Measurements from ENCODE around the gene UNC45A. TPM values are rescaled to one million over a fixed set of nuclear protein-coding genes. Genes with fewer than 3 reads are reported as not detected.

UNC45A gene
- total RNA-seq, 3 donors from 2014 or later (not counting 1 experiment from before 2014, with no cell fraction given), result 39.0 to 58.1 (median 51.5) TPM

DNA sequence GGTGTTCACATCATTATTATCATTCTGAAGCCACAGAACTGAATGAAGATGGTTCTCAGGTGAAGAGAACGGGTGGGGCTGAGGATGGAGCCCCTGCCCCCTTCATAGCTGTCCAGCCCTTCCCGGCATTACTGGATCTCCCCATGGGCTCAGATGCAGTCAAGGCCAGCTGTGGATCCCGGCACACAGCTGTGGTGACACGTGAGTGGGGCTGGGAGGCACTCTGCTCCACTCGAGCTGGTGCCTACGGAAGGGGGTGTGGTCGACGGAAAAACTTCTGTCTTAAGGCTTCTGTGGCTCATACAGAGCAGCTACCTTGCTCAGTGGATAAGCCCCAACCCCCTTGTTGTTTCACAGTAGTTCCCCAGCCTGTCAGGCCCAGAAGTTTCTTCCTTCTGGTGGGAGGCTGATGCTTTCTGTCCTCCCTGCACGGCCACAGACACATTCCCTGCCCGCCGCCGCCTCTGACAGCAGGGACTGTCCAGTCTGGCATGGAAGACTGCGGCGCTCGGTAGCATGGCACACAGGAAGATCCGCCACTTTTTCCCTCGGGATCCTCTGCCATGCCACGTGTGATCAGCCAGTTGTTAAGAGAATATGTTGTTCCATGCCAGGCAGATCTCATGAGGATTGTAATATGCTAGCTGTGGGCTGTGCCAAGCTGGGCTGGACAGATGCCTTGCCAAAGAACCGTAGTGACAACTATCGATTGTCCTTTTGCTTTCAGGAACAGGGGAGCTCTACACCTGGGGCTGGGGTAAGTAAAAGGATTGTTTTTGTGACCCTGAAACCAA is 25.4 kb downstream of the UNC45A start:
- 96% methylated on average over 20 of the region's 20 CpGs for WGBS (ENCODE audit: insufficient coverage)
- peaks cover 10% of the 10 kb centered on the region for H3K36me3 ChIP-seq (ENCODE audit: control insufficient read depth, insufficient read depth, low read length)

GRCh38 chr15:90962021-90962420 is 26.9 kb downstream of the UNC45A start:
- intact Hi-C loops (cut with micrococcal nuclease), result no loop called here
- no peaks in the 10 kb centered on the region for H3K36me3 Mint-ChIP-seq
- WGBS (ENCODE audit: insufficient coverage), result 94% methylated on average over 4 of the region's 4 CpGs

More for the DNA sequence above, 25.4 kb downstream of the UNC45A start:
- peaks cover 11% of the 10 kb centered on the region for H3K4me1 ChIP-seq (ENCODE audit: control insufficient read depth, insufficient read depth, low read length)
- ATAC-seq (no peak), DNase-seq (no peak)
- no peak overlapping the region for H3K27ac ChIP-seq (ENCODE audit: low read length)
- H3K9me3 ChIP-seq (ENCODE audit: control insufficient read depth, insufficient read depth, low read length), result no peaks in the 10 kb centered on the region
- H3K27me3 ChIP-seq (ENCODE audit: control insufficient read depth, insufficient read depth, low read length), result no peaks in the 10 kb centered on the region
- no peaks in the 10 kb centered on the region for H3K27me3 Mint-ChIP-seq (ENCODE audit: low read depth in 2 of 2)
- H3K4me1 Mint-ChIP-seq, result no peaks in the 10 kb centered on the region
- no peak overlapping the region for H3K4me3 Mint-ChIP-seq
- no peak for TF ChIP-seq CTCF (IDR thresholded peaks at IDR 0.05)
- intact Hi-C loops (cut with micrococcal nuclease), result no loop called here
- no peaks in the 10 kb centered on the region for H3K9me3 Mint-ChIP-seq
- H3K36me3 Mint-ChIP-seq, result no peaks in the 10 kb centered on the region
- no peak overlapping the region for H3K27ac Mint-ChIP-seq
- H3K4me3 ChIP-seq (ENCODE audit: low read length), result no peak overlapping the region

DNA sequence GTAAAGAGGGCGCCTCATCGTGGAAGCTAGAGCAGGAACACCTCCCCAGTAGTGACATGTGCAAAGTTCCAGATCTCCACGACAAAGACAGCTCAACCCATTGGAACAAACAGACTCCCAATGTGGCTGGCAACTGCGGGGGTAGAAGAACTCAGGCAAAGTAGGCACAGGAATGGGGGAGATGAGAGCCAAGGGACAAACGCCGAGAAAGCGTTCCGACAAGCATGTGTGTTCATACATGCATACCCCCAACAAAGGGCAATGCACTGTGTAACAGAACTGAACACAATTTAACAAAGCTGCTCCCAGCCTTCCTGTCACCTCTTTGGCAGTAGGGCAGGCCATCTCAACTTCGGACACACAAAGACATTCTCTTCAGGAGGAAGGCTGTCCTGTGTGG is 31.2 kb downstream of the UNC45A start:
- Histone ChIP-seq H3K27me3 (ENCODE audit: control insufficient read depth, insufficient read depth, low read length) (no peaks in the 10 kb centered on the region), H3K27ac (ENCODE audit: low read length) (no peak overlapping the region), H3K36me3 (ENCODE audit: control insufficient read depth, insufficient read depth, low read length) (peaks cover 19% of the 10 kb centered on the region), H3K4me3 (ENCODE audit: low read length) (no peak overlapping the region), H3K4me1 (ENCODE audit: control insufficient read depth, insufficient read depth, low read length) (no peaks in the 10 kb centered on the region), H3K9me3 (ENCODE audit: control insufficient read depth, insufficient read depth, low read length) (no peaks in the 10 kb centered on the region)
- no peak overlapping the region for H3K4me3 Mint-ChIP-seq
- intact Hi-C loops (cut with micrococcal nuclease), result no loop called here
- no peak overlapping the region for H3K27ac Mint-ChIP-seq
- H3K27me3 Mint-ChIP-seq (ENCODE audit: low read depth in 2 of 2), result no peaks in the 10 kb centered on the region
- ATAC-seq (no peak), DNase-seq (no peak)
- no peaks in the 10 kb centered on the region for H3K9me3 Mint-ChIP-seq
- H3K36me3 Mint-ChIP-seq, result no peaks in the 10 kb centered on the region
- no peaks in the 10 kb centered on the region for H3K4me1 Mint-ChIP-seq
- 97% methylated on average over 9 of the region's 9 CpGs for WGBS (ENCODE audit: insufficient coverage)
- no peak for TF ChIP-seq CTCF (IDR thresholded peaks at IDR 0.05)

More at GRCh38 chr15:90962021-90962420, 26.9 kb downstream of the UNC45A start:
- H3K36me3 ChIP-seq (ENCODE audit: control insufficient read depth, insufficient read depth, low read length), result peaks cover 16% of the 10 kb centered on the region
- Mint-ChIP-seq H3K27ac (no peak overlapping the region), H3K9me3 (no peaks in the 10 kb centered on the region), H3K4me1 (no peaks in the 10 kb centered on the region), H3K4me3 (no peak overlapping the region), H3K27me3 (ENCODE audit: low read depth in 2 of 2) (no peaks in the 10 kb centered on the region)
- H3K4me1 ChIP-seq (ENCODE audit: control insufficient read depth, insufficient read depth, low read length), result no peaks in the 10 kb centered on the region
- no peak overlapping the region for H3K4me3 ChIP-seq (ENCODE audit: low read length)
- H3K27me3 ChIP-seq (ENCODE audit: control insufficient read depth, insufficient read depth, low read length), result no peaks in the 10 kb centered on the region
- DNase-seq (no peak), ATAC-seq (no peak)
- no peaks in the 10 kb centered on the region for H3K9me3 ChIP-seq (ENCODE audit: control insufficient read depth, insufficient read depth, low read length)
- no peak for TF ChIP-seq CTCF (IDR thresholded peaks at IDR 0.05)
- no peak overlapping the region for H3K27ac ChIP-seq (ENCODE audit: low read length)

DNA sequence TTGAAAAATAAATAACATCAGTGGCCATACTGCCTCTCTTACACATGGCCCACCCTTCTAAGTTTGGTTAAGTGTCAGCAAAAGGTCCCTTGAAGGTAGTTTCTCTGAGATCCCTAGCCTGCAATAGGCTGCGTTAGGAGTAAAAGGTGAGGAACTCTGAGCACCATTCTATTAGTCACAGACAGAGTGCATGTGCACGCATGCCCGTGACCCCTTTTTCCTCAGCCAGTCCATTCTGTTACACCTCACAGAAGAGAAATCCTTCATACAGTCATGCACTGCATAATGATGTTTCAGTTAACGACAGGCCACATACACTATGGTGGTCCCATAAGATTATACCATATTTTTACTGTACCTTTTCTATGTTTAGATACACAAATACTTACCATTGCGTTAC is 32.1 kb downstream of the UNC45A start:
- Mint-ChIP-seq H3K27me3 (ENCODE audit: low read depth in 2 of 2) (no peaks in the 10 kb centered on the region), H3K4me3 (no peak overlapping the region)
- intact Hi-C loops (cut with micrococcal nuclease), result no loop called here

More for the DNA sequence above, 32.1 kb downstream of the UNC45A start:
- ATAC-seq, result no peak
- Histone ChIP-seq H3K27me3 (ENCODE audit: control insufficient read depth, insufficient read depth, low read length) (no peaks in the 10 kb centered on the region), H3K4me3 (ENCODE audit: low read length) (no peak overlapping the region), H3K36me3 (ENCODE audit: control insufficient read depth, insufficient read depth, low read length) (peaks cover 19% of the 10 kb centered on the region), H3K4me1 (ENCODE audit: control insufficient read depth, insufficient read depth, low read length) (no peaks in the 10 kb centered on the region), H3K27ac (ENCODE audit: low read length) (no peak overlapping the region), H3K9me3 (ENCODE audit: control insufficient read depth, insufficient read depth, low read length) (no peaks in the 10 kb centered on the region)
- no peak for DNase-seq
- no peaks in the 10 kb centered on the region for H3K9me3 Mint-ChIP-seq
- H3K36me3 Mint-ChIP-seq, result no peaks in the 10 kb centered on the region
- H3K4me1 Mint-ChIP-seq, result no peaks in the 10 kb centered on the region
- TF ChIP-seq CTCF (IDR thresholded peaks at IDR 0.05), result no peak
- H3K27ac Mint-ChIP-seq, result no peak overlapping the region
- WGBS (ENCODE audit: insufficient coverage), result 98% methylated on average over 5 of the region's 5 CpGs
